ENCODE data around the gene TMPRSS11D. TPM values are rescaled to one million over a fixed set of nuclear protein-coding genes. Genes with fewer than 3 reads are reported as not detected.

TMPRSS11D gene
- total RNA-seq, 4 donors from 2014 or later, result 3.4 TPM; not detected in 3

- TF ChIP-seq POLR2AphosphoS5 (IDR thresholded peaks at IDR 0.05) (no peak), EP300 (IDR thresholded peaks at IDR 0.05; ENCODE audit: low read depth) (no peak), CTCF (IDR thresholded peaks at IDR 0.05) (no peak), POLR2A (IDR thresholded peaks at IDR 0.05) (no peak)
- in situ Hi-C loops (cut with MboI; ENCODE audit: low pct_ligation_motif_present in 1 of 4, low pct_unique_long_range_greater_than_20kb in 1 of 4, low sequenced_read_pairs in 3 of 4), result no loop called here
- no peaks in the 10 kb centered on the region for H3K9me3 ChIP-seq
- no peak overlapping the region for H3K4me3 ChIP-seq
- DNase-seq, result no peak
- no peaks in the 10 kb centered on the region for H3K27me3 ChIP-seq
- no peak overlapping the region for H3K27ac ChIP-seq
- intact Hi-C loops (cut with DNase I; ENCODE audit: low total_unique reads), result no loop called here
- 29 to 49% methylated on average over 5 to 6 of the region's 6 CpGs for WGBS, 2 donors (ENCODE audit: low coverage in 1 of 2)
- no peaks in the 10 kb centered on the region for H3K36me3 ChIP-seq
- H3K4me1 ChIP-seq, result no peaks in the 10 kb centered on the region
Observed at GRCh38 chr4:67861513-67861912, 22.3 kb downstream of the TMPRSS11D start.

- Histone ChIP-seq H3K4me1 (no peaks in the 10 kb centered on the region), H3K4me3 (no peak overlapping the region), H3K36me3 (no peaks in the 10 kb centered on the region), H3K27ac (no peak overlapping the region), H3K27me3 (no peaks in the 10 kb centered on the region), H3K9me3 (no peaks in the 10 kb centered on the region)
- intact Hi-C loops (cut with DNase I; ENCODE audit: low total_unique reads) (no loop called here), in situ Hi-C loops (cut with MboI; ENCODE audit: low pct_ligation_motif_present in 1 of 4, low pct_unique_long_range_greater_than_20kb in 1 of 4, low sequenced_read_pairs in 3 of 4) (no loop called here)
- DNase-seq, result no peak
- WGBS, 2 donors (ENCODE audit: low coverage in 1 of 2), result 69 to 82% methylated on average over 1 to 2 of the region's 2 CpGs
- TF ChIP-seq POLR2A (IDR thresholded peaks at IDR 0.05) (no peak), POLR2AphosphoS5 (IDR thresholded peaks at IDR 0.05) (no peak), CTCF (IDR thresholded peaks at IDR 0.05) (no peak), EP300 (IDR thresholded peaks at IDR 0.05; ENCODE audit: low read depth) (no peak)
Observed at GRCh38 chr4:67853336-67853735, 30.5 kb downstream of the TMPRSS11D start.

GRCh38 chr4:67820903-67821302, 62.9 kb downstream of the TMPRSS11D start:
- Histone ChIP-seq H3K27ac (no peak overlapping the region), H3K4me3 (no peak overlapping the region), H3K27me3 (no peaks in the 10 kb centered on the region), H3K4me1 (no peaks in the 10 kb centered on the region), H3K9me3 (no peaks in the 10 kb centered on the region), H3K36me3 (no peaks in the 10 kb centered on the region)
- no peak for TF ChIP-seq POLR2AphosphoS5 (IDR thresholded peaks at IDR 0.05)
- no peak for TF ChIP-seq POLR2A (IDR thresholded peaks at IDR 0.05)
- no peak for TF ChIP-seq EP300 (IDR thresholded peaks at IDR 0.05; ENCODE audit: low read depth)
- no peak for TF ChIP-seq CTCF (IDR thresholded peaks at IDR 0.05)
- WGBS, 2 donors (ENCODE audit: low coverage in 1 of 2), result 92 to 100% methylated on average over 2 of the region's 2 CpGs
- in situ Hi-C loops (cut with MboI; ENCODE audit: low pct_ligation_motif_present in 1 of 4, low pct_unique_long_range_greater_than_20kb in 1 of 4, low sequenced_read_pairs in 3 of 4), result no loop called here
- intact Hi-C loops (cut with DNase I; ENCODE audit: low total_unique reads), result no loop called here
- no peak for DNase-seq

- no peaks in the 10 kb centered on the region for H3K4me1 ChIP-seq
- no peak for DNase-seq
- TF ChIP-seq CTCF (IDR thresholded peaks at IDR 0.05) (no peak), POLR2AphosphoS5 (IDR thresholded peaks at IDR 0.05) (no peak)
- H3K4me3 ChIP-seq, result no peak overlapping the region
- in situ Hi-C loops (cut with MboI; ENCODE audit: low pct_ligation_motif_present in 1 of 4, low pct_unique_long_range_greater_than_20kb in 1 of 4, low sequenced_read_pairs in 3 of 4) (no loop called here), intact Hi-C loops (cut with DNase I; ENCODE audit: low total_unique reads) (no loop called here)
- 85 to 100% methylated on average over 1 of the region's 1 CpG for WGBS, 2 donors (ENCODE audit: low coverage in 1 of 2)
- no peaks in the 10 kb centered on the region for H3K9me3 ChIP-seq
- no peaks in the 10 kb centered on the region for H3K36me3 ChIP-seq
- no peak overlapping the region for H3K27ac ChIP-seq
- H3K27me3 ChIP-seq, result no peaks in the 10 kb centered on the region
Observed at GRCh38 chr4:67810011-67810410, 73.8 kb downstream of the TMPRSS11D start.

Measured in transverse colon (tissue), 4 donors.